RPMI7951 (cell line): ENCODE measurements around the gene SYCP2. TPM values are rescaled to one million over a fixed set of nuclear protein-coding genes. Genes with fewer than 3 reads are reported as not detected.
A peak's percentile ranks its signal among the peaks of the same experiment; 100 is the strongest.

Experiments used
- DNase-seq: peaks from one replicate; pipeline ENCODE4 v3.0.0-alpha.2; 2012; ENCODE audit warnings: low read depth
- total RNA-seq: library from RNA; depleted of rRNA; stranded (reverse); fragments of >200 nt; shearing (Covaris generic); gene quantifications from 2 replicates; pipeline ENCODE4 v1.2.3, GENCODE V29; 2014

Gene SYCP2
- total RNA-seq, 1 experiment from 2014 or later: 10.1 TPM

DNA sequence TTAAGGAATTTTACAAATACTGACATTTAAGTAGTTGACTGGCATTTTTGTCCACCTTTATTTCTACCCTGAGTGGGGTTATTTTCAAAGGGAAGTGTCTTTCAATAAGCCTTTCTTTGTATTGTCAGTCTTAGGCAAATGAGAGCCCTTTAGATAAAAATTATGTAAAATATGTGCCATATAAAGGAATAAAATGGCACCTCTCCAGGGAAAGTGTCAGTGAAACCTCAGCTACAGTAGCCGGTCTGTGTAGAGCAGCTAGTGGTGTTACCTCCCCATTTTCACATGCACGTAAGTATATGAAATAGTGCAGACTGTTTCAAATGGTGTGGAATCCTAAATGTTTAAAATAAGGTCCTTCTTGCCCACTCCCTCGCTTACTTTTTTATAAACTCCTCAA, 11.7 kb upstream of the SYCP2 start:
- DNase-seq: no peak

- no peak for DNase-seq
These were observed 11.3 kb upstream of the SYCP2 start for GRCh38 chr20:59944726-59945125.

DNA sequence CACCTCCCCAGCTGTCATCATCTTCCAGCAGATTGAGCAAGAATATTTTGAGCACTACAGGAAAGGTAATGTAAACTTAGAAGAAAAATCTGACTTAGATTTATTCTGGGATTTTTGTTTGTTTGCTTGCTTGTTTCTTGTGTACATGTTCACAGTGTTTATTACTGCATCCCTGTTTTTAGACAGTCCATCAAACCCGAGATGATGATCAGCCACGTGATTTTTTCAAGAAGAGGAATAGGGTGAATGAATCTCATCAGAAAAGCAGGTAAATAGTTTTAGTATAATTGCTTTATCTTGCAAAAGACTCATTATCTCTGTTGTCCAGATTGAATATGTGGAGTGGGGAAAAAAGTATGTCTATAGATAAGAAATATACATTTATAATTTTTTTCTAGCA, 8.8 kb upstream of the SYCP2 start:
- no peak for DNase-seq

GRCh38 chr20:59940956-59941294, 7.5 kb upstream of the SYCP2 start:
- DNase-seq: no peak

GRCh38 chr20:59940129-59940955, 6.9 kb upstream of the SYCP2 start, which contains the start of the genes FAM217B and PPP1R3D:
Gene FAM217B, plus strand, starts transcription at chr20:59940389. Its CDS starts 3,555 bp downstream, at chr20:59943944.
Gene PPP1R3D, minus strand, starts transcription at chr20:59940305. Its CDS starts 374 bp downstream, at chr20:59939931.
- DNase-seq: peak; percentile 98

- DNase-seq: no peak
These were observed 6.4 kb upstream of the SYCP2 start for GRCh38 chr20:59939879-59940128.

DNA sequence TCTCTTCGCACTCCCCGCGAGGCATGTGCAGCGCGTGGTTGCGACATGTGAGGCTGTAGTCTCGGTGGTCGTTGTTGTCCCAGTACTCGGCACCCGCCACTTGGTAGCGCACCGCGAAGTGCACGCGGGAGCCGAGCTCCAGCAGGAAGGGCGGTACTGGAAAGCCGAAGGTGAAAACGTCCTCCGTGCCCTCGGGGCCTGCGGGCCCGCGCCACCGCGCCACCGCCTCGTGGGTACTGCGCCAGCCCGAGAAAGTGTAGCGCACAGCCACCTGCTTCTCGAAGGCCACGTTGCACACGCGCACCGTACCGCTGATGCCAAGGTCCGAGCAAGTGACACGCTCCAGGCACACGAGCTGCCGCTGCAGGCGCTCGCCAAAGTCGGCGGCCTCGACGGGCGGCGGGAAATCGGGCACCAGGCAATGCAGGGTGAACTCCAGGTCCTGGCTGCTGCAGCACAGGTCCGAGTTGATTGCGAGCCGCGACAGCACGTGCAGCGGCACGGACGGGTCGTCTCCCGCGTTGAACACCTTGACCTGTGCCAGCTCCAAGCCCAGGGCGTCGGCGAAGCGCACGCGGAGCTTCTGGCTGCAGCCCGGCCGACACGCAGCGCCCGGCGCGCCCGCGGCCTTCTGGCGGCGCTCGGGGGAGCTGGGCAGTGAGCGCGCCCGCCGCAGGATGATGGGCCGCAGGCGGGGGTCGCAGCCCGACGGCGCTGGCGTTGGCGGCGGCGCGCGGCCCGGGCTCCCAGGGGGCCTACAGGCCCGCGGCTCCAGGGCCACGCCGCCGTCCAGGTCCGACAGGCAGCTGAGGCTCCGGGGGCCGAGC, 5.8 kb upstream of the SYCP2 start:
- no peak for DNase-seq

- DNase-seq: peak; percentile 51
These were observed 5.2 kb upstream of the SYCP2 start for GRCh38 chr20:59938696-59939051.

GRCh38 chr20:59938221-59938620, 4.8 kb upstream of the SYCP2 start:
- DNase-seq: peak; percentile 67

- DNase-seq: no peak
These were observed 3.7 kb upstream of the SYCP2 start for GRCh38 chr20:59937150-59937549.

DNA sequence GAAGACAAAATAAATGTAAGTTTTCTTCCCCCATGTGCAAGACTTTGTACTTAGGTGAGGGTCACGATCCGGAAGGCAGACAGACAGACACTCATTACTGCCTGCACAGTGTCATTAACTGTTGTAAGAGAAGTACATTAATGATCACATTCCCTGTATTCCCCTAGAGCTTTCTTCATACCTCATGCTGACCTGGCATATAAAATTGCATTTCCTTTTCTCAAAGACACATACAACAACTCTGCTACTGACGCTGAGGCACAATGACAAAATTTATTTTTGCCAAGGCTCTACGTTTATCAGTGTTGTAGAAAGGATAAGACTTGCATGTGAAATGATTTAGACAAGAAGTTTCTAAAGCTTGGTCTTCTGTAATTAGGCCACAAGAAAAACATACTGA, 3.0 kb upstream of the SYCP2 start:
- DNase-seq: no peak

DNA sequence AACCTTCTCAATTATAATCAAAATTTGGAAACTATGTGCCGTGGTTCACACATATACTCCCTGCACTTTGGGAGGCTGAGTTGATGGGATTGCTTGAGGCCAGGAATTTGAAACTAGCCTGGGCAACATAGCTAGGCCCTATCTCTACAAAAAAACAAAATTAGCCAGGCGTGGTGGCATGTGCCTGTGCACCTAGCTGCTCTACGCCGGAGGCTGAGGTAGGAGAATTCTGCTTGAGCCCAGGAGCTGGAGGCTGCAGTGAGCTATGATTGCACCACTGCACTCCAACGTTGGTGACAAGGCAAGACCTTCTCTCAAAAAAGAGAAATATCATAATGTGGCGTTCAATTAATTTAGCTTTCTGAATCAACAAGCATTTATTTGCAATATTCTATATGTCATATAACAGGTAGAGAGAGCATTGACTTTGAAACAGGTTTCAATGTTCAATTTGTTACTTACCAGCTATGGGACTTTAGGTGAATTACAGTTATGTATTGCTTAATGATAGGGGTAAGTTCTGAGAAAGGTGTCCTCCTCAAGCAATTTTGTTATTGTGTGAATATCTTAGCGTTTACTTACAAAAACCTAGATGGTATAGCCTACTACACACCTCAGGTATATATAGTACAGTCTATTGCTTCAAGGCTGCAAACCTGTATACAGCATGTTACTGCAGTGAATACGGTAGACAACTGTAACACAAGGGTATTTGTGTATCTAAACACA, 2.2 kb upstream of the SYCP2 start:
- no peak for DNase-seq

DNA sequence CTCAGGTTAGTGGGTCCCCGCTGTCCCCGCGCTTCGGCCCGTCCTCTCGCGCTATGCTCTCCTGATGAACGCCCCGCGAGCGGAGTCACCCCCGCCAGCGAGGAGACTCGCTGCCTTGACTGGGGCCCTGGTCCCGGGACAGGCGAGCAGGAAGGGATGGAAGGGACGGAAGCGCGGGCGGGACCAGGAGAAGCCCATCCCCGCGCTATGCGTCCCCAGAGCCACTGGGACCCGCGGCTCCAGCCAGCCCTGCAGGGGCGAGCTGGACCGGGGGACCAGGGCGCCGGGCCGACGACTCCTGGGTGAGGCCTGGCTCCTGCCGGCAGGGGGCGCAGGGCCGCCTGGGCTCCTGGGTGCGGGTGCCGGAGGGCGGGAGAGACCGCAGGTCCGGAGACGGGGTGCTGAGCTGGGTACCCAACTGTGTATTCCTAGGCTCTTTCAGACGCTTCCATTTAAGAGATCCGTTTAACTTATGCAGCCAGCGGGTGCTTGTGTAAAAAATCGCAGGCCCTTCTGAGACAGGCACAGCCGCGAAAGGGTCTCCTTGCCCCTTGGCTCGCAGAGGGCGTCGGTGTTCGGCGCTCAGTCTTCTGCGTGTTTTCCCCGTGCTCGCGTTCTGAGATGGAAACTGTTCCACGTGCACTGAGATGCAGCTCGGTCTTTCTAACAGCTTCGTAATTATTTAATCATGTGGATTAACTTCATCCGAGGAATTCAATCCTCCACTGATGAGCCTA, 580 bp upstream of the SYCP2 start:
- DNase-seq: peak; percentile 81

GRCh38 chr20:59932616-59933295, 681 bp downstream of the SYCP2 start:
- no peak for DNase-seq

- no peak for DNase-seq
These were observed 1.7 kb downstream of the SYCP2 start for GRCh38 chr20:59931511-59932312.

GRCh38 chr20:59925899-59926298, 7.5 kb downstream of the SYCP2 start:
- no peak for DNase-seq

GRCh38 chr20:59925359-59925758, 8.1 kb downstream of the SYCP2 start:
- DNase-seq: no peak

GRCh38 chr20:59923514-59923913, 9.9 kb downstream of the SYCP2 start:
- DNase-seq: no peak

DNA sequence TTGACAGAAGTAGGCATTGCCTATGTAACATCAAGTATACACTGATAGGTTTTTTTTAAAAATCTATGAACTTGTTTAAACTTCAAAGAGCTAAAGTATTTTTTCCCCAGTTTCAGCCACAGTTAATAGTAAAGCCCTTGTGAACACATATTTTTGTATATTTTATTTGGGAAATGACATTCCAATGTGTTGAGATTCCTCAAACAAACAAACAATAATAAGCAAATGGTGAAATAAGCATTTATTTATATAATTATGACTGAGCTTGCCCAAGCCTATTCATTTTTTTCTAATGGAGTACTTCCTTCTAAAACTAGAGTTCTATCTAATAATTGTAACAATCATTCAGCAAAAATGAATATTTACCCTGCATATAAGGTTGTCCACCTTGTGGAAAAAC, 12.5 kb downstream of the SYCP2 start:
- no peak for DNase-seq

DNA sequence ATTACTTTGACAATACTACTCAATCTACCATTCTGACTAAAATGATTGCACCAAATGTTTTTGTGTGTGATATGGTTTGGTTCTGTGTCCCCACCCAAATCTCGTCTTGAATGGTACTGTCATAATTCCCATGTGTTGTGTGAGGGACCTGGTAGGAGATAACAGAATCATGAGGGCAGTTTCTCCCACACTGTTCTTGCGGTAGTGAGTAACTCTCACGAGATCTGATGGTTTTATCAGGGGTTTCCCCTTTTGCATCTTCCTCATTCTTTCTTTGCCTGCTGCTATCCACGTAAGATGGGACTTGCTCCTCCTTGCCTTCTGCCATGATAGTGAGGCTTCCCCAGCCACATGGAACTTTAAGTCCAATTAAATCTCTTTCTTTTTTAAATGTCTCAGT, 20.8 kb downstream of the SYCP2 start:
- no peak for DNase-seq

DNA sequence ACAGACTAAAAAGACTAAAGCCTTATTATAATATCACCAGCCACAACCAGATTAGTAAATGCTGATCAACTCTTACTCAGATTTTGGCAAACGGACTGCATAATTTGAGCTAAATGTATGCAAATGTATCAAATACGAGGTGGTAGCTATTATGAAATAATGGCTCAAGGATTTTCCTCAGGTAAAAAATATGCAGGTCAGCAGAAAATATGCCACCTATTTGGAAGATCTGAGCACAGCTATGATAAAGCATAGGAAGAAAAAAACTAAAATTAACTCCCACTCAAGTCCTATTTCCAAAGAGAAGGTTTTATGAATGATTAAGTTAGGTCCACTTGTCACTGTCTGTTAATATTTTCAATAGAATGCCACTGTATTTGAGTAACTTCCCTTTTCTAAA, 22.4 kb downstream of the SYCP2 start:
- DNase-seq: no peak
